ENCODE results near the gene ZDHHC20. TPM values are rescaled to one million over a fixed set of nuclear protein-coding genes. Genes with fewer than 3 reads are reported as not detected.

The ZDHHC20 gene
- total RNA-seq, 4 donors from 2014 or later, result 50.8 to 132 (median 67.1) TPM

- no peaks in the 10 kb centered on the region for H3K9me3 ChIP-seq
- TF ChIP-seq CTCF (IDR thresholded peaks at IDR 0.05), result no peak
- no peak for TF ChIP-seq POLR2A (IDR thresholded peaks at IDR 0.05)
- no peaks in the 10 kb centered on the region for H3K36me3 ChIP-seq
- no peak for DNase-seq
- H3K4me3 ChIP-seq, result no peak overlapping the region
- no peaks in the 10 kb centered on the region for H3K4me1 ChIP-seq
- no peaks in the 10 kb centered on the region for H3K27me3 ChIP-seq
- H3K27ac ChIP-seq, result no peak overlapping the region
Observed at GRCh38 chr13:21336609-21337349, 122.3 kb downstream of the ZDHHC20 start.

GRCh38 chr13:21333186-21333585, 125.9 kb downstream of the ZDHHC20 start:
- H3K4me3 ChIP-seq, result no peak overlapping the region
- H3K27me3 ChIP-seq, result no peaks in the 10 kb centered on the region
- TF ChIP-seq POLR2A (IDR thresholded peaks at IDR 0.05), result no peak
- TF ChIP-seq CTCF (IDR thresholded peaks at IDR 0.05), result no peak
- H3K36me3 ChIP-seq, result no peaks in the 10 kb centered on the region
- DNase-seq, result no peak
- no peak overlapping the region for H3K27ac ChIP-seq
- no peaks in the 10 kb centered on the region for H3K9me3 ChIP-seq
- H3K4me1 ChIP-seq, result no peaks in the 10 kb centered on the region

- no peaks in the 10 kb centered on the region for H3K36me3 ChIP-seq
- H3K9me3 ChIP-seq, result no peaks in the 10 kb centered on the region
- DNase-seq, result no peak
- no peaks in the 10 kb centered on the region for H3K27me3 ChIP-seq
- peak overlapping the region in 1 of 4 donors; percentile 32 for H3K27ac ChIP-seq
- no peak overlapping the region for H3K4me3 ChIP-seq
- TF ChIP-seq POLR2A (IDR thresholded peaks at IDR 0.05), result no peak
- no peak for TF ChIP-seq CTCF (IDR thresholded peaks at IDR 0.05)
- H3K4me1 ChIP-seq, result no peaks in the 10 kb centered on the region
Observed at GRCh38 chr13:21330126-21330861, 128.8 kb downstream of the ZDHHC20 start.

GRCh38 chr13:21328836-21329477, 130.1 kb downstream of the ZDHHC20 start:
- H3K27me3 ChIP-seq, result no peaks in the 10 kb centered on the region
- DNase-seq, result peak in 1 of 3 donors; percentile 46
- H3K4me3 ChIP-seq, result no peak overlapping the region
- no peaks in the 10 kb centered on the region for H3K36me3 ChIP-seq
- TF ChIP-seq POLR2A (IDR thresholded peaks at IDR 0.05), result no peak
- no peak for TF ChIP-seq CTCF (IDR thresholded peaks at IDR 0.05)
- H3K27ac ChIP-seq, result no peak overlapping the region
- H3K4me1 ChIP-seq, result no peaks in the 10 kb centered on the region
- H3K9me3 ChIP-seq, result no peaks in the 10 kb centered on the region

- Histone ChIP-seq H3K9me3 (no peaks in the 10 kb centered on the region), H3K4me1 (no peaks in the 10 kb centered on the region), H3K27ac (no peak overlapping the region), H3K4me3 (no peak overlapping the region), H3K27me3 (no peaks in the 10 kb centered on the region), H3K36me3 (no peaks in the 10 kb centered on the region)
- TF ChIP-seq POLR2A (IDR thresholded peaks at IDR 0.05) (no peak), CTCF (IDR thresholded peaks at IDR 0.05) (no peak)
- no peak for DNase-seq
Observed at GRCh38 chr13:21328201-21328600, 130.9 kb downstream of the ZDHHC20 start.

Data from Peyer's patch (tissue), 4 donors.